Measurements from ENCODE around the gene TMEM248. TPM values are rescaled to one million over a fixed set of nuclear protein-coding genes. Genes with fewer than 3 reads are reported as not detected.

TMEM248 gene
- total and polyA plus RNA-seq, 2 of the 13 experiments (the other 11 are each of a cell fraction or from before 2014, with no cell fraction given), result 54.3 to 109 TPM

DNA sequence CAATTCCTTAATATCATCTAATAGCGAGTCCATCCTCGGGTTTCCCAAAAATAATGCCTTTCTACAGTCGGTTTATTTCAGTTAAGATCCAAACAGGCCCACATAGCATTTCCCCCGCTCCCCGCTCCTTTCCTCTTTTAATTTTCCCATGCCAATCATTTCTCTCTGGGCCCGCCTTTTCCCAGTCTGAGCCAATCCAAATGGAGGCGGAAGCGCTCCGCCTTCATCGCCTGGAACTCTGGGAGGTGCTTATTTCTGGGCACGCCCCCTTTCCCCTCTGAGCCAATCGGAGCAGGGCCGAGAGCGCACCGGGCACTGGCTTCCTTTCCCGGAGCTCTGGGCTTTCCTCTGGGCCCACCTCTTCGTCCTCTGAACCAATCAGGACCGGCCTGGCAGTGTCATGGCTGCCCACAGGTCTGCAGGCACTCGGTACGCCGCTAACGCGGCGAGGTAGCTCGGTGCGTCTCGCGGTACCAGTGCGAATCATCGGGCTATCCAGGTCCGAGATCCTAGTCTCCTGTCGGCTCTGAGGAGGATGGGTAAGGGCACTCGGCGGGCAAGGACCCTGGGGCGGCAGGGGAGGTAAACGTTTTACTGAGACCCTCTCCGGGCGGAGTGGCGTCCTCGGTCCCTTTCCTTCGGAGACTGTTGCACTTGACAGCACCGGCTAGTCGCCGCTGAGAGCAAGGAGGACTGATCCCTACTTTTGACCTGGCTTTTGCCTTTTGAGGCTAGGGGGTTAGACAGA is 75.6 kb downstream of the TMEM248 start, which contains the start of gene TYW1 (continued):
- TF ChIP-seq MXD4 (CRISPR knock-in tag; IDR thresholded peaks at IDR 0.05) (peak; percentile 46; the same call in 1 of the 2 replicates), ZNF350 (CRISPR knock-in tag; IDR thresholded peaks at IDR 0.05; ENCODE audit: borderline replicate concordance, low read depth) (peak; percentile 68; the same call in 1 of the 2 replicates), SOX5 (CRISPR knock-in tag; IDR thresholded peaks at IDR 0.05; ENCODE audit: borderline replicate concordance) (0 out of 2 replicates have a peak, but pooled peaks have one; percentile 20), YY1 (IDR thresholded peaks at IDR 0.05; ENCODE audit: insufficient read depth, insufficient replicate concordance, low read depth, low read length) (peak; percentile 95), ETV6 (CRISPR knock-in tag; conservative IDR thresholded peaks at IDR 0.05) (peak; percentile 26; the same call in 1 of the 2 replicates), ZNF407 (CRISPR knock-in tag; IDR thresholded peaks at IDR 0.05; ENCODE audit: not compliant biosample characterization) (peak; percentile 60), ZNF143 (CRISPR knock-in tag; IDR thresholded peaks at IDR 0.05) (peak; percentile 62; the same call in 1 of the 2 replicates), KDM2A (CRISPR knock-in tag; IDR thresholded peaks at IDR 0.05; ENCODE audit: borderline replicate concordance, low read depth) (peak; percentile 57; the same call in 1 of the 2 replicates), ZMAT3 (CRISPR knock-in tag; conservative IDR thresholded peaks at IDR 0.05) (0 out of 2 replicates have a peak, but pooled peaks have one; percentile 29), YEATS4 (CRISPR knock-in tag; IDR thresholded peaks at IDR 0.05; ENCODE audit: borderline replicate concordance) (peak; percentile 60; the same call in 1 of the 2 replicates), IKZF5 (CRISPR knock-in tag; IDR thresholded peaks at IDR 0.05) (peak; percentile 39; the same call in 1 of the 2 replicates), SALL2 (CRISPR knock-in tag; IDR thresholded peaks at IDR 0.05) (0 out of 2 replicates have a peak, but pooled peaks have one; percentile 38), ZNF598 (CRISPR knock-in tag; IDR thresholded peaks at IDR 0.05; ENCODE audit: borderline replicate concordance) (peak; percentile 56; the same call in 1 of the 2 replicates), AHR (CRISPR knock-in tag; IDR thresholded peaks at IDR 0.05) (0 out of 2 replicates have a peak, but pooled peaks have one; percentile 69), DR1 (CRISPR knock-in tag; IDR thresholded peaks at IDR 0.05) (0 out of 2 replicates have a peak, but pooled peaks have one; percentile 62), ZFX (CRISPR knock-in tag; IDR thresholded peaks at IDR 0.05; ENCODE audit: low read depth) (peak; percentile 52; the same call in 1 of the 2 replicates), HNF1B (CRISPR knock-in tag; IDR thresholded peaks at IDR 0.05) (peak; percentile 52; the same call in 1 of the 2 replicates)
